ENCODE measurements around the gene TIGD6.

- TF ChIP-seq, protein P1, sequence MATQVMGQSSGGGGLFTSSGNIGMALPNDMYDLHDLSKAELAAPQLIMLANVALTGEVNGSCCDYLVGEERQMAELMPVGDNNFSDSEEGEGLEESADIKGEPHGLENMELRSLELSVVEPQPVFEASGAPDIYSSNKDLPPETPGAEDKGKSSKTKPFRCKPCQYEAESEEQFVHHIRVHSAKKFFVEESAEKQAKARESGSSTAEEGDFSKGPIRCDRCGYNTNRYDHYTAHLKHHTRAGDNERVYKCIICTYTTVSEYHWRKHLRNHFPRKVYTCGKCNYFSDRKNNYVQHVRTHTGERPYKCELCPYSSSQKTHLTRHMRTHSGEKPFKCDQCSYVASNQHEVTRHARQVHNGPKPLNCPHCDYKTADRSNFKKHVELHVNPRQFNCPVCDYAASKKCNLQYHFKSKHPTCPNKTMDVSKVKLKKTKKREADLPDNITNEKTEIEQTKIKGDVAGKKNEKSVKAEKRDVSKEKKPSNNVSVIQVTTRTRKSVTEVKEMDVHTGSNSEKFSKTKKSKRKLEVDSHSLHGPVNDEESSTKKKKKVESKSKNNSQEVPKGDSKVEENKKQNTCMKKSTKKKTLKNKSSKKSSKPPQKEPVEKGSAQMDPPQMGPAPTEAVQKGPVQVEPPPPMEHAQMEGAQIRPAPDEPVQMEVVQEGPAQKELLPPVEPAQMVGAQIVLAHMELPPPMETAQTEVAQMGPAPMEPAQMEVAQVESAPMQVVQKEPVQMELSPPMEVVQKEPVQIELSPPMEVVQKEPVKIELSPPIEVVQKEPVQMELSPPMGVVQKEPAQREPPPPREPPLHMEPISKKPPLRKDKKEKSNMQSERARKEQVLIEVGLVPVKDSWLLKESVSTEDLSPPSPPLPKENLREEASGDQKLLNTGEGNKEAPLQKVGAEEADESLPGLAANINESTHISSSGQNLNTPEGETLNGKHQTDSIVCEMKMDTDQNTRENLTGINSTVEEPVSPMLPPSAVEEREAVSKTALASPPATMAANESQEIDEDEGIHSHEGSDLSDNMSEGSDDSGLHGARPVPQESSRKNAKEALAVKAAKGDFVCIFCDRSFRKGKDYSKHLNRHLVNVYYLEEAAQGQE (IDR thresholded peaks at IDR 0.05; ENCODE audit: unreplicated experiment), result no peak
- TF ChIP-seq, protein P2, sequence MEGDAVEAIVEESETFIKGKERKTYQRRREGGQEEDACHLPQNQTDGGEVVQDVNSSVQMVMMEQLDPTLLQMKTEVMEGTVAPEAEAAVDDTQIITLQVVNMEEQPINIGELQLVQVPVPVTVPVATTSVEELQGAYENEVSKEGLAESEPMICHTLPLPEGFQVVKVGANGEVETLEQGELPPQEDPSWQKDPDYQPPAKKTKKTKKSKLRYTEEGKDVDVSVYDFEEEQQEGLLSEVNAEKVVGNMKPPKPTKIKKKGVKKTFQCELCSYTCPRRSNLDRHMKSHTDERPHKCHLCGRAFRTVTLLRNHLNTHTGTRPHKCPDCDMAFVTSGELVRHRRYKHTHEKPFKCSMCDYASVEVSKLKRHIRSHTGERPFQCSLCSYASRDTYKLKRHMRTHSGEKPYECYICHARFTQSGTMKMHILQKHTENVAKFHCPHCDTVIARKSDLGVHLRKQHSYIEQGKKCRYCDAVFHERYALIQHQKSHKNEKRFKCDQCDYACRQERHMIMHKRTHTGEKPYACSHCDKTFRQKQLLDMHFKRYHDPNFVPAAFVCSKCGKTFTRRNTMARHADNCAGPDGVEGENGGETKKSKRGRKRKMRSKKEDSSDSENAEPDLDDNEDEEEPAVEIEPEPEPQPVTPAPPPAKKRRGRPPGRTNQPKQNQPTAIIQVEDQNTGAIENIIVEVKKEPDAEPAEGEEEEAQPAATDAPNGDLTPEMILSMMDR (conservative IDR thresholded peaks at IDR 0.05; ENCODE audit: low read depth in 2 of 2), result no peak
- no peak for TF ChIP-seq CREB1 (CRISPR knock-in tag; IDR thresholded peaks at IDR 0.05; ENCODE audit: low read depth)
- TF ChIP-seq EZH2phosphoT487 (IDR thresholded peaks at IDR 0.05; ENCODE audit: unreplicated experiment), result no peak
- no peak for TF ChIP-seq EZH2 (IDR thresholded peaks at IDR 0.05; ENCODE audit: low read depth, unreplicated experiment)
- no peak for TF ChIP-seq POLR2AphosphoS5 (IDR thresholded peaks at IDR 0.05; ENCODE audit: low read depth)
- TF ChIP-seq ZNF331 (CRISPR knock-in tag; IDR thresholded peaks at IDR 0.05; ENCODE audit: low read depth), result no peak
These were observed 37.7 kb downstream of the TIGD6 start for GRCh38 chr5:149962601-149963300.

Data from GM23338 (cell line).